SU-DHL-6 (cell line): ENCODE results near the gene WNT3A.

Experiments used
- H2AFZ ChIP-seq: fragments of 200-600 bp; sonication (generic); 2 replicates; pipeline ENCODE4 v1.6.1; 2014; ENCODE audit warnings: low read depth, mild to moderate bottlenecking, moderate library complexity, mixed read lengths, antibody characterized with exemption, low read length; ENCODE audit not compliant: severe bottlenecking
- H3F3A ChIP-seq: fragments of 200-600 bp; shearing (Covaris generic); 2 replicates; pipeline ENCODE4 v1.6.0; 2016; ENCODE audit warnings: antibody characterized with exemption, mild to moderate bottlenecking; ENCODE audit not compliant: insufficient read depth
- H3K27ac ChIP-seq: fragments of 200-600 bp; sonication (generic); 2 replicates; pipeline ENCODE4 v1.5.1; 2016; ENCODE audit warnings: low read depth, mild to moderate bottlenecking, low read length, moderate library complexity, mixed read lengths
- H3K27me3 ChIP-seq: fragments of 200-600 bp; sonication (generic), shearing (Covaris generic); 2 replicates; pipeline ENCODE4 v1.6.0; 2014; ENCODE audit warnings: mild to moderate bottlenecking, low read length
- H3K36me3 ChIP-seq: fragments of 200-600 bp; sonication (generic); 2 replicates; pipeline ENCODE4 v1.6.1; 2014; ENCODE audit warnings: mild to moderate bottlenecking, low read length, mixed read lengths
- H3K4me2 ChIP-seq: fragments of 300-600, 200-600 bp; shearing (Covaris generic), sonication (generic); 2 replicates; pipeline ENCODE4 v1.6.0; 2014; ENCODE audit warnings: low read length, low read depth, mild to moderate bottlenecking; ENCODE audit not compliant: poor library complexity, severe bottlenecking
- H3K4me3 ChIP-seq: fragments of 200-600 bp; sonication (generic); 2 replicates; pipeline ENCODE4 v1.5.1; 2014; ENCODE audit warnings: antibody characterized with exemption, low read length, mild to moderate bottlenecking, mixed read lengths; ENCODE audit not compliant: insufficient read depth, poor library complexity, severe bottlenecking
- H3K79me2 ChIP-seq: fragments of 200-600 bp; sonication (generic); 2 replicates; pipeline ENCODE4 v1.6.1; 2014; ENCODE audit warnings: mild to moderate bottlenecking, low read length, moderate library complexity; ENCODE audit not compliant: insufficient read depth
- H3K9ac ChIP-seq: fragments of 200-600 bp; sonication (generic); 2 replicates; pipeline ENCODE4 v1.7.0; 2014; ENCODE audit warnings: mild to moderate bottlenecking, low read length
- H3K9me2 ChIP-seq: fragments of 200-600 bp; sonication (generic); replicated peaks from 2 replicates; pipeline ENCODE4 v1.6.1; 2014; ENCODE audit warnings: low read length; ENCODE audit not compliant: insufficient read depth
- H3K9me3 ChIP-seq: fragments of 200-600 bp; sonication (generic); 2 replicates; pipeline ENCODE4 v1.6.1; 2014; ENCODE audit warnings: low read length, mixed read lengths; ENCODE audit not compliant: insufficient read depth
- H4K20me1 ChIP-seq: fragments of 200-600 bp; sonication (generic); 2 replicates; pipeline ENCODE4 v1.6.1; 2014; ENCODE audit warnings: low read depth, mild to moderate bottlenecking, antibody characterized with exemption, low read length, moderate library complexity, mixed read lengths
- CTCF ChIP-seq: fragments of 200-600 bp; sonication (generic); IDR thresholded peaks from one replicate; pipeline ENCODE4 v1.5.1; 2017; ENCODE audit warnings: antibody characterized with exemption, mild to moderate bottlenecking, low read length, moderate library complexity; ENCODE audit not compliant: insufficient read depth, poor library complexity, severe bottlenecking
- EZH2phosphoT487 ChIP-seq: fragments of 200-600 bp; sonication (generic), shearing (Covaris generic); conservative IDR thresholded peaks from 2 replicates; pipeline ENCODE4 v1.6.1; 2018; ENCODE audit warnings: mild to moderate bottlenecking, antibody characterized with exemption, low read length, moderate library complexity, mixed read lengths

Gene WNT3A

GRCh38 chr1:228029281-228029680, 22.5 kb downstream of the WNT3A start:
- TF ChIP-seq EZH2phosphoT487 = no peak
- TF ChIP-seq CTCF = no peak
- Histone ChIP-seq H3K9me2 (no peaks in the 10 kb centered on the region), H3K4me2 (no peak overlapping the region), H3K9me3 (no peaks in the 10 kb centered on the region), H3K27ac (no peak overlapping the region), H3K27me3 (no peaks in the 10 kb centered on the region), H3F3A (no peaks in the 10 kb centered on the region), H3K4me3 (no peak overlapping the region), H4K20me1 (no peaks in the 10 kb centered on the region), H3K9ac (no peak overlapping the region), H3K79me2 (no peaks in the 10 kb centered on the region), H2AFZ (no peak overlapping the region), H3K36me3 (no peaks in the 10 kb centered on the region)

- H3K9me3 ChIP-seq = no peaks in the 10 kb centered on the region
- H3K4me3 ChIP-seq = no peak overlapping the region
- no peaks in the 10 kb centered on the region for H3K9me2 ChIP-seq
- H3K27me3 ChIP-seq = no peaks in the 10 kb centered on the region
- H3K27ac ChIP-seq = no peak overlapping the region
- H3K36me3 ChIP-seq = no peaks in the 10 kb centered on the region
- no peak overlapping the region for H3K9ac ChIP-seq
- H2AFZ ChIP-seq = no peak overlapping the region
- H4K20me1 ChIP-seq = no peaks in the 10 kb centered on the region
- H3F3A ChIP-seq = no peaks in the 10 kb centered on the region
- H3K4me2 ChIP-seq = no peak overlapping the region
- TF ChIP-seq EZH2phosphoT487 = no peak
- TF ChIP-seq CTCF = no peak
- H3K79me2 ChIP-seq = no peaks in the 10 kb centered on the region
Measured at GRCh38 chr1:228030451-228031201, 23.8 kb downstream of the WNT3A start.

GRCh38 chr1:228031276-228031995, 24.6 kb downstream of the WNT3A start:
- no peaks in the 10 kb centered on the region for H3K36me3 ChIP-seq
- H3F3A ChIP-seq = no peaks in the 10 kb centered on the region
- no peak overlapping the region for H3K4me2 ChIP-seq
- H3K27ac ChIP-seq = no peak overlapping the region
- no peaks in the 10 kb centered on the region for H4K20me1 ChIP-seq
- no peaks in the 10 kb centered on the region for H3K79me2 ChIP-seq
- H3K9me2 ChIP-seq = no peaks in the 10 kb centered on the region
- H3K9ac ChIP-seq = no peak overlapping the region
- no peaks in the 10 kb centered on the region for H3K27me3 ChIP-seq
- no peak overlapping the region for H2AFZ ChIP-seq
- H3K4me3 ChIP-seq = no peak overlapping the region
- H3K9me3 ChIP-seq = no peaks in the 10 kb centered on the region
- TF ChIP-seq CTCF = no peak
- no peak for TF ChIP-seq EZH2phosphoT487
